CD4-positive, alpha-beta T cell treated with Interferon alpha-2 for 1 hour (primary cell): ENCODE measurements around the gene TMEM120A.
A peak's percentile ranks its signal among the peaks of the same experiment; 100 is the strongest.
"Not testable (repeated sequence)": the region's sequence is repeated elsewhere in the genome, so short reads cannot be mapped to it uniquely, and the experiment has no call there.

Experiments used
- DNase-seq, 2 donors: peaks; one replicate each; pipeline ENCODE4 v3.0.0-alpha.2; 2020 to 2022

Gene TMEM120A

DNA sequence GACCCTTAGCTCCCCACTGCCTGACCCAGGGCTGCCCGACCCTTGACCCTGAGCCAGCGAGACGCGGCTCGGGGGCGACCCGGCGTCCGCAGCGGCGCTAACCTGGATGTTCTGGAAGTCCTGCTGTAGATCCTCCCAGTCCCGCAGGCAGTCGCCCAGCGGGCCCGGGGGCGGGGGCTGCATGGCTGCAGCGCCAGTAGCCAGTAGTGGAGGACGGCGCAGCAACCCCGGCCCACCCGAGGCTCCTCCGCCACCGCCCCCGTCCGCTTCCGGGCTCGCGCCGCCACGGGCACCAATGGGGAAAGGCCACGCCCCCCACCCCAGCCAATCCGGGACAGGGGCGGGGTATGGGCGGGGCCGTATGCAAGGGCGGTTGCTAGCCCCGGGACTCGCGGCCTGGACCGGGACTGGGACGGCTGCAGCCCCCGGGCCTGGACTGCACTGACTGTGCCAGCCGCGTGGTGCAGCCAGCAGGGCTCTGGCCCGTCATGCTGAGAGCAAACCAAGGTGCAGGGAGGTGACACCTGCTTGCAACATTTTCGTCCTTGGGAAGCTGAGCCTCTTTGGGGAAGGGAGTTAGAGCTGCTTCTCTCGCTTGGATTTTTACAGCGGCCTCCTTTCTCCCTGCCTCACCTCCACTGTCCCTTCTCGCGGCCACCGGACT is at the start of gene TMEM120A:
TMEM120A (minus strand) TSS at position 208 of the 664 bp plus-strand sequence; CDS start at position 183, 25 bp downstream.
- DNase-seq: peak; percentile 90 to 94

DNA sequence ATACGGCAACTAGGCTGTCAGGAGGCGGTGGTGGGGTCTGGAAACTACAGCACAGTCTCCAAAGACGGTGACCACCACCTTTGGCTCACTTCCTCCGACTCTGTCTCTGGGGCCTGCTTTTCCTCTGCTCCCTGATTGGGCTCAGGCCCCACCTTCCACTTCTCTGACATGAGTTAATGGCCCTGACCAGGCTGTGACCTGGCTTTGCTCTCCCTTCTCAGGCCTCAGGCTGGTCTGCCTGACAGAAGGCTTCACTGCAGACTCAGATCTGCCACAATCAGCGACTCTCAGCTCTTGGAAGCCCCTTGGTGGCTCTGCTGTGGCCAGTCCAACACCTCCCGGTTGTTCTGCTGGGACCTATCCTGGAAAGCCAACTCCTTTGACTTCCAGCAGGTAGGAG is 45.7 kb upstream of the TMEM120A start:
- DNase-seq: no peak

DNA sequence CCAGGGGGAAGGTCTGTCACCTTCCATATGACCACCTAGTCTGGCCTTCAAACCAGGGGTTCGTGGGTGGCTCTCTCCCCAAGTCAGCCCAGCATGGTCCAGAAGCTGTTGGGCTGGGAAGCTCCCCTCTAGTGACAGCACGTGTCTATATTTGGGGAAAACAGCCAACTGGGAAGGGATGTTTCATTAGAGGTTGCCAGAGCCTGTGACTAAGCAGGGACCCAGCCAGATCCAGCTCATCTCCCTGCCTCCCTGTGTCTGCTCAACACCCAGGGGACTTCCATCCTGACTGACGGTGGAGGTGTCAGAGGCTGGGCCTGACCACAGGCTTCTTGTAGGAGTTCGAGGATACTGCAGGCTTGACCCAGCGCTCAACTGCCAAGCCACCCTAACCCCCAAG is 42.9 kb upstream of the TMEM120A start:
- no peak for DNase-seq

DNA sequence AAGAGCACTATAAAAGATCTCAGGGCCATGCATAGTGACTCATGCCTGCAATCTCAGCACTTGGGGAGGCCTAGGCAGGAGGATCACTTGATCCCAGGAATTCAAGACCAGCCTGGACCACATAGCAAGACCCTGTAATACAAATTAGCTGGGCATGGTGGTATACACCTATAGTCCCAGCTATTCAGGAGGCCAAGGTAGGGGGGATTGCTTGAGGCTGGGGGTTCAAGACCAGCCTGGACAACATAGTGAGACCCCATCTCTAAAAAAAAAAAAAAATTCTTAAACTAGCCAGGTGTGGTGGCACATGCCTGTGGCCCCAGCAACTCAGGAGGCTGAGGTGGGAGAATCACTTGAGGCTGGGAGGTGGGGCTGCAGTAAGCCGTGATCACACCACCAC is 37.6 kb upstream of the TMEM120A start:
- no peak for DNase-seq

DNA sequence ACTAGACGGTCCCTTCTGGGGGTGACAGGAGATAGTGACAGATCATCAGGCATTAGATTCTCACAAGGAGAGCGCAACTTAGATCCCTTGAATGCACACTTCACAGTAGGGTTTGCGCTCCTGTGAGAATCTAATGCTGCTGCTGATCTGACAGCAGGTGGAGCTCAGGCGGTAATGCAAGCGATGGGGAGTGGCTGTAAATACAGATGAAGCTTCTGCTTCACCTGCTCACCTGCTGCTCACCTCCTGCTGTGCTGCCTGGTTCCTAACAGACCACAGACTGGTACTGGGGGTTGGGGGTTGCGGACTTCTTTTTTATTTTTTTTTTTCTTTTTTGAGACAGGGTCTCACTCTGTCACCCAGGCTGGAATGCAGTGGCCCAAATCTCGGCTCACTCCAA is 35.3 kb upstream of the TMEM120A start:
- not testable (repeated sequence) for DNase-seq

DNA sequence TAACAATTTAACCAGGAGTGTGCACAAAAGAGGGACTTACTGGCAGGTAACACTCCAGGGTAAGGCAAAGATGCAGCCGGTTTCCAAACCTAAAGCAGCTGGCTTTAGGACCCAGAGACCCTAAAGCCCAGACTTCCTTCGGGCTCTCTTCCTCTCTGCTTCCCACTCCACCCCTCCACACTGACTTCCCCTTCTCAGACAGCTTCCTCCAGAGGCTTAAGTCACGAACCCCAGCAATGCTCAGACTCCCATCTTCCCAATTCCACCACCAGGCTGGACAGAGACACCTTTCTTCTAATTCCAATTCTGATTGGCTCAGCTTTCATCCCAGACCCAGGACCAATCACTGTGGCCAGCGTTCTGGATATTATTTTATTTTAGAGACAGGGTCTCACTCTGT is 28.6 kb upstream of the TMEM120A start:
- DNase-seq: peak in 1 of 2 donors; percentile 24

DNA sequence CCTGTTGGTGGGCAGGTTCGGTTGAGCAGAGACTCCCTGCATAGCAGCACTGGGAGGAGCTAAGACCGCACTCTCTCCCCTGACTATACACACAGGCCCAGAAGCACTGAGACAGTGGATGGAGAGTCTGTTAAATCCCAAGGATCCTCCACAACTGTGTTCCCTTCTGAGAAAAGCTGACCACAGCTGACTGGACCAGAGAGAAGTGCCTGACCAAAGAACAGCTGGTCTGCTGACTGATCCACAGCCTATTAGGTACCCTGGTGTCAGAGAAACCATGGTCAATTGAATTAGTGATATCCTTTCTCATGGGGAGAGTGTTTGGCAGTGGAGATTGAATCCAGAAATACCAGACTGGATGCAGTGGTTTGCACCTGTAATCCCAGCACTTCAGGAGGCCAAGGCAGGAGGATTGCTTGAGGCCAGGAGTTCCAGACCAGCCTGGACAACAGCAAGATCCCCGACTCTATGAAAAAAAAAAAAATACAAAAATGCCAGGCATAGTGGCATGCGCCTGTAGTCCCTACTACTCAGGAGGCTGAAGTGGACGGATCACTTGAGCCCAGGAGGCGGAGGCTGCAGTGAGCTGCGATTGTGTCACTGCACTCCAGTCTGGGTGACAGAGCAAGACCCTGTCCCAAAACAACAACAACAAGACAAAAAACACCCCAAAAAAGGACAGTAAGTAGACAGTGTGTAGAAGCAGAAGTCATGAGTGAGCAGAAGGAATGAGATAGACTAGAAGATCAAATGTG is 27.8 kb upstream of the TMEM120A start:
- DNase-seq: no peak

DNA sequence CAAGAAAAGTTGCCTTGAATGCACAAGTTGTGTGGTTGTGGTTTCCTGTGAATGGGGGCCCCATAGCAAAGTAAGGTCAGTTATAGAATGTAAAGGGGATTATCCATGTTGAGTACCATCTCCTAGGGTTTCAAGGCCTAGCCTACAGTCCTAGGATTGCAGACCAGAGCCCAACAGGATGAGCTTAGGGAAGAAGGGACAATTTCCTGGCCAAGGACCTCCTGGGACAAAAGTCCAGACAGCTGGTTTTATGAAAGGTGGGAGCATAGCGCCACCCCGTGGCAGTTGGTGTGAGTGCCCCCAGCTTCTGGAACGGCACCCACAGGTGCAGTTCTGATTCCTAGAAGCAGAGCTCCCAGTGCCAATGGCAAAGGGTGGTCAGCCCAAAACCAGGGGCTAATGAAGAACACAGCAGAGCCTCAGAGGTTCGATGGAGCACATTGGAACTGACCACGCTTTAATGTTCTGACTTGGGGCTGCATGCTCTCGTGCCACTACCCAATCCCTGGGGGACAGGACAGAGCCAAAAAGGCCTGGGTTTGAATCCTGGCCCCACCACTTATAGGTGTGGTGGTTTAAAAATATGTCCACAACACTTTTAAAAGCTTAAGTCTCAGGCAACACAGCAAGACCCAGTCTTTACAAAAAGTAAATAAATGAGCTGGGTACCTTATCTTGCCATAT is 25.8 kb upstream of the TMEM120A start:
- peak; percentile 58 to 72 for DNase-seq

DNA sequence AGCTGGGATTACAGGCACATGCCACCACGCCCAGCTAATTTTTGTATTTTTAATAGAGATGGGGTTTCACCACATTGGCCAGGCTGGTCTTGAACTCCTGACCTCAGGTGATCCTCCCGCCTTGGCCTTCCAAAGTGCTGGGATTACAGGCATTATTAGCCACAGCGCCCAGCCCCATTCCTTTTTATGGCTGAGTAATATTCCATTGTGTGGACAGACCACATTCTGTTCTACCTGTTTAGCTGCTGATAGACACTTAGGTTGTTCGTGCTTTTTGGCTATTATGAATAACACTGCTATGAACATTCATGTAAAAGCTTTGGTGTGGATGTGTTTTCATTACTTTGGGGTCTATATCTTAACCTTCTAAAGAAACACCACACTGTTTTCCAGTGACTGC is 24.1 kb upstream of the TMEM120A start:
- DNase-seq: not testable (repeated sequence)

DNA sequence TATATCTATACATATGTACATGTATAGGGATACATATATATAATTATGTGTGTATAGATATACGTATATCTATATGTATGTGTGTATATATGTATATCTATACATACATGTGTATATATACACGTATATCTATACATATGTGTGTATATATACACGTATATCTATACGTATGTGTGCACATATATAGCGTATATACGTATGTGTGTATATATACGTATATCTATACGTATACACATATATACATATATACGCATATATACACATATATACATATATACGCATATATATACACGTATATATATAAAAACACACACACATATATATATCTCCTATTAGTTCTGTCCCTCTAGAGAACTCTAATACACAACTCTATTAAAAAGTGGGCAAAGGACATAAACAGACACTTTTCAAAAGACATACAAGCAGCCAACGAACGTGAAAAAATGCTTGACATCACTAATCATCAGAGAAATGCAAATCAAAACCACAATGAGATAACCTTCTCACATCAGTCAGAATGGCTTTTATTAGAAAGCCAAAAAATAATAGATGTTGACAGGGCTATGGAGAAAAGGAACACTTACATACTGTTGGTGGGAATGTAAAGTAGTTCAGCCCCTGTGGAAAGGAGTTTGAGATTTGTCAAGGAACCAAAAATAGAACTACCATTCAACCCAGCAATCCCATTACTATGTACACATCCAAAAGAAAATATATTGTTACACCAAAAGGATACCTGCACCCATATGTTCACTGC is 22.0 kb upstream of the TMEM120A start:
- DNase-seq: no peak

DNA sequence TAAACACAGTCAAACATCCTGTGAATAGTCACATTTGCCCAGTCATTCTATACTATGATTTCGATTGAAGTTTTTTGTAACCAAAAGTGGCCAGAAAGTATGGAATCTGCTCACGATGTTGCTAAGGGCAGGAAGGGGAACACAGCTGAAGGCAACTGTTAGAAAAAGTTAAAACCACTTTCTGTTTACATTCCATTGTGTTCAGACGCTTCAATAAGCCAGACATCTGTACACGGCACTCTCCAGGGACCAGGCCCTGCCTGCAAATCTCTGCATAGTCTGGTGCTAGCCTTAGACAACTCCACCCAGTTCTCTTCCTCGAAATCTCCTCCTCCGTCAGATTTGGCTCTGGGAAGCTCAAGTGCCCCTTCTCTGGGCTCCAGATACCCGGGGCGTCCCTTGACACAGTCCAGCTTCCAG is 17.1 kb upstream of the TMEM120A start:
- no peak for DNase-seq

DNA sequence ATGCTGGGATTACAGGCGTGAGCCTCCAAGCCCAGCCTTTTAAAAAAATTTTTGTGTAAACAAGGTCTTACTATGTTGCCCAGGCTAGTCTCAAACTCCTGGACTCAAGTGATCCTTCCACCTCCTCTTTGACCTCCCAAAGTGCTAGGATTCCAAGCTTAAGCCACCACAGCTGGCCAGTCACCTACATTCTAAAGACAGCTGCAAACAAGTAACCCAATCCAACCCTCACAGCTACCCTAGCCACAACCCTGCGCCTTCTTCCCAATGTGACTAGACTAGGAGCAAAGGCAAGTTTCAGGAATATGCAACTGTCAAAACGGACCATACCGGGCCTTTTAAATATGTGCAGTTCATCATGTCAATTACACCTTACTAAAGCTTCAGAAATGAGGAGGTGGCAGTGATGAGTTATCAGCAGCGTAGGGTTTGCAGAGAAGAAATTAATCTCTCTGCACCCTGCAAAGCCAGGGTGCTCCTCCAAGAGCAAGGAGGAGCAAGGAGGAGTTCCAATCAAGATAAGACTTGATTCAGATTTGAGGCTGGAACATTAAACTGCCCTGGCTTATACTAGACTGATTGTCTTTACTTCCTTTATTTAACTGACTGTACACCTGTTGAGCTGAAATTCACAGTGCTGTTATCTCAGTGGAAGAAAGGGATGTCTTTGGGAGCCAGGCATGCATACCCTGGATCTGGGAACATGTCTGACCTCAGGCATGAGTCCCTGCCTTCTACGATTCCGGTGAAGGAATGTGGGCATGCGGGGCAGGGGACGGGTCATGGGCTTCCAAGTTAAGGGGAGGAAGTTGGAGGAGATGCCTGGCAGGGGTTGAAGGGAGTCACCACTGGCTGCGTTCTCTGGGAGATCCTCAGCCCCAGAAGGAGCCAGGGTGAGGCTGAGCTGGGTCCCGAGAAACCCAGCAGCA is 15.5 kb upstream of the TMEM120A start:
- no peak for DNase-seq

DNA sequence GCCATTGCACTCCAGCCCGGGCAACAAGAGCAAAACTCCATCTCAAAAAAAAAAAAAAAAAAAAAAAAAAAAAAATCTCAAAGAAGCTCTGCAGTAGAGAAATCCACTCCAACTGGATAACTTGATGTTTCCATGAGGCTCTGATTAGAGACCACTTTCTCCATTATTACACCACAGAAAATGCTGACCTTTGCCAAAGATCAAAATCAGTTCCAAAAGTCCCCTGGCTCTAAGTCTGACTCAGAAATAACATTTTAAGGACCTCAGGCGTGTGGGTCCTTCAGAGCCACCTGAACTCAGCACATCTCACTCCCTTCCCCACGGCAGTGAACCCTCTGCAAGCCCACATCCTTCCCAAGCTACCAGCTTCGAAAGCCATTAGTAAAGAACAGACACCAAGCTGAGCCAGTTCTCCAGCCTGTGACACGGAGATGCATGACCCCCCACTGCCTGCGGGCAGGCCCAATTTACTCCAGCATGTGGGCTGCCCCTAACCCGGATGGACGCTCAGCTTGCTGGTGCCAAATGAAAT is 13.8 kb upstream of the TMEM120A start:
- peak in 1 of 2 donors; percentile 25 for DNase-seq

DNA sequence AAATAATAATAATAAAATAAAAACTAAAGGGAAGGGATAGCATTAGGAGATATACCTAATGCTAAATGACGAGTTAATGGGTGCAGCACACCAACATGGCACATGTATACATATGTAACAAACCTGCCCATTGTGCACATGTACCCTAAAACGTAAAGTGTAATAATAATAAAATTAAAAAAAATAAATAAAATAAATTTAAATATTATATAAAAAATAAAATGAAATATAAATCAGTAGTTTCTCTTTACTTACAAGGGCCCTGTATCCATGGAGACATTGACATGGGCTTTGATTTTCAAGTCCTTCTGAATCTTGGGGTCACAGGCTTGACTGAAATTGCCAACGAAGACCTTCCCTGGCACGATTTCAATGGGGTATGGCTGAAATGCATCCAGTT is 10.6 kb upstream of the TMEM120A start:
- not testable (repeated sequence) for DNase-seq

DNA sequence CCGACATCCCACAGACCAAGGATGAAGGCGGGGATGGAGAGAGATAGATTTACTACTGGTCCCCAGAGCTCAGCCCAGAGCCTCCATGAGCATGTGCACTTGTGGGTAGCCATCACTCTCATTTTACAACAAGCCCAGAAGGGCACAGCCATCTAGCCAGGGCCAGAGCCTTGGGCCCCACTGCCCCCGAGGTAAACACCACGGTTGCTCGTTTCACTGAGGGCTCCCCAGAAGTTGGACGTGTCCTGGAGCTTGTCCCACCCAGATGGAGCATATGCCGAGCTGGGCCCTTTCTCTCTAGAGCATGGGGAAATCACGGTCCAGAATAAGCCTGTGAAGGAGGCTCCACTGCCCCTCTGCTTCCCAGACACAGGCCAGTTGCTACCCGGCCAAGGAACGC is 9.0 kb upstream of the TMEM120A start:
- DNase-seq: no peak

DNA sequence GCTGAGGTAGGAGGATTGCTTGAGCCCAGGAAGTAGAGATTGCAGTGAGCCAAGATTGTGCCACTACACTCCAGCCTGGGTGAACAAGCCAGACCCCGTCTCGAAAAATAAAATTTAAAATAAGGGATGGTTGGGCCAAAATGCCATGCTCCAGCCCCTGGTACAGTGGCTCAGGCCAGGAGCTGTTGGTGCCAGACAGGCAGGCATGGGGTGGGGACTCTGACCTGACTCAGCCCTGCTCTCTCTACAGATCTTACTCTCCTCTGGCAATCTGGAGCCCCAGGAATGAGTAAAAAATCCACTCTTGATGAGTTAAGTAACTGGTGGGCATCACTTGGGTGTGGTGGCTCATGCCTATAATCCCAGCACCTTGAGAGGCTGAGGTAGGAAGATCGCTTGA is 8.4 kb upstream of the TMEM120A start:
- DNase-seq: no peak

DNA sequence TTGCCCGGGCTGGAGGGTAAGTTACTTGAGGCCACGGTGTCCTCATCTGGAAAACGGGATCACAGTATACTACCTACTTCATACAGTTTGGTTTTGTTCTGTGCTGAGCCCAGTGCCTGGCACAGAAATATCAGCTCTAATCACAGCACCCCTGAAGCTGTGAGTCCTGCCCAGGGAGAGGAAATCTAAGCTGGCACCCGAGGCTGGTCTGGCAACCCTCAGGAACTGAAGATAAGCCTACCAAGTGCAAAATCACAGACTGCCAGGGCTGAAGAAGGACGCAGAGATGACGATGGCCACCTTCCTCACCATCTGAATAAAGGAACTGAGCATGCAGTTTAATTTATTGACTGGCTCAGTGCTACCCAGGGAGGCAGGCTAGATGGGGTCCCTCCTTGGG is 7.7 kb upstream of the TMEM120A start:
- no peak for DNase-seq

DNA sequence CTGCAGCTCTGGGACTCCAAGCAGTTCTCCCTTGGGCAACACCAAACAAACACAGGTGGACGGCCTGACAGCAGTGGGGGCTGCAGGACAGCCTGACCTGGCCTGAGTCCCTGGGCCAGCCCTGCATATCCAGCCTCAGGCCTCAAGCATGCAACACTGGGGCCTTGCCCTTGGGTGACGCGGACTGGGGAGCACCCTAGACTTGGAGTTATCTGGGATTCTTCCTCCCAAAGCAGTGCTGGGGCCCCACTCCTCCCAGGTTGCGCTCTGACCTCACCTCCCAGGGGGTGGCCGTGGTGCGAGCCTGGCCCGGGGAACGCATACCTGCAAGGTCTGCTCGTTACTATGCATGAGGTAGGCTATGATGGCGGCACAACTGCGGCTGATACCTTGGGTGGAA is 6.2 kb upstream of the TMEM120A start:
- no peak for DNase-seq

DNA sequence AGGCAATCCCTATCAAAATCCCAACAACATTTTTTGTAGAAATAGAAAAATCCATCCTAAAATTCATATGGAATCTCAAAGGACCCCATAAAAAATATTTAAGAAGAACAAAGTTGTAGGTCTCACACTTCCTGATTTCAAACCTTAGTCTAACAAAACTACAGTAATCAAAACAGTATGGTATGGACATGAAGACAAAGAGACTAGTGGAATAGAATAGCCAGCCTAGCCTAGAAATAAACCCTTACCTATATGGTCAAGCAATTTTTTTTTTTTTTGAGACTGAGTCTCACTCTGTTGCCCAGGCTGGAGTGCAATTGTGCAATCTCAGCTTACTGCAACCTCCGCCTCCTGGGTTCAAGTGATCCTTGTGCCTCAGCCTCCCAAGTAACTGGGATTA is 3.6 kb upstream of the TMEM120A start:
- no peak for DNase-seq

DNA sequence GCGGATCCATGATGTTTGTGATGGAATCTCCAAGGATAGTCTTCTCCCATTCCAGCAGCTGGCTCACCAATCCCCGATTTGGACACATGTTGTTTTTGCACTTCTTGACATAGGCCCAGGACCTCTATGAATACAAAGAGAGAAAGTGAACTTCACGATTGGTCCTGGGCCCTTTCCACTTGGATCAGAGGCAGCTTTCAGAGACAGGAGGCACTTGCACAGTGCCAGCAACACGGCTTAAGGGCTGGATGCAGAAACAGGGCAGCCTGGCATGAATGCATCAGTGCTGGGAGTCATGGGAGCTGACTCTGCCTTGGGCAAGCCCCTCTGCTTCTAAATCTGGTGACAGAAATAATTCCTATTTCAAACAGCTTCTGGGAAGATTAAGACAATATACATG is 2.1 kb upstream of the TMEM120A start:
- no peak for DNase-seq

DNA sequence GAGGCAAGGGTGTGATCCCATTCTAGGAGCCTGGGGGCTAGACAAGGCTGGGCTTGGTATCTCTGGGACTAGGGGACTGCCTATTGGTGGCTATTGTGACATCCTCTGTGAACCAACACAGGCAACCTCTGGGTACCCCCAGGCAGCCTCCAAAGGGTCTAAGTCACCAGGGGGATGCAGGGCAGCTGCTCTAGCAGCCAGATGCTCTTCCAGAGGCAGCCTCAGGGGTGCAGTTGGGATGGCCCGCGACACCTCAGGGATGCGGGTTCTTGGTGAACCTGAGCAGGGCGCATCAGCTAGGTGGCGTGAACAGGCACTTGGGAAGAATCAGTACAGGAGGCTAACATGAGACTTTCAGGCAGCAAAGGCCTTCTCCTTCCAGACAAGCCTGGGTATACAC is 1.6 kb upstream of the TMEM120A start:
- DNase-seq: no peak

DNA sequence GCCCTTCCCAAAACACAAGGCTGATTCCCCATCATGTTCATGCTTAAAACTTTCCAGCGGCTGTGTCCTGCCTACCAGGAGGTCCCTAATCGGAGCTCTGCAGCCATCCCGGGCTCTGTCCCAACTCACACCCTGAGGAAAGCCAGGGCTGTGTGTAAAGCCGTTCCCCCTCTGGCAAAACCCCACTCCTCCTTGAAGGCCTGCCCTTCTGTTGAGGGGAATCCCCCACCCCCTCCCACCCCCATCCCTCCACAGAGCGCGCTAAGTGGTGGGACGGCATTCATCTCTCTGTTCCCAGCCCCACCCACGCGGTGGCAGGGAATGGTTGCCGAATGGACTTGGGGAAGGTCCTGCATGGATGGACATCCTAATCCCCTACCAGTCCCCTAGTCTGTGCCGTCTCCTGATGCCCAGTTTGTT is 667 bp upstream of the TMEM120A start:
- no peak for DNase-seq
